ENCODE data around the gene MAN2B2. TPM values are rescaled to one million over a fixed set of nuclear protein-coding genes. Genes with fewer than 3 reads are reported as not detected.

MAN2B2 gene
- total and polyA plus RNA-seq, 2 of the 4 experiments (the other 2 are of a cell fraction): 13.4 to 34.1 TPM

- no peak overlapping the region for H4K5ac ChIP-seq (ENCODE audit: low read depth, low read length)
- no peak overlapping the region for H2AFZ ChIP-seq (replicated peaks; ENCODE audit: low read length, poor library complexity)
- H3K9ac ChIP-seq (ENCODE audit: low read depth, low read length): no peak overlapping the region
- H4K91ac ChIP-seq (ENCODE audit: insufficient read depth, low read depth, low read length): no peak overlapping the region
- no peak overlapping the region for H3K4me2 ChIP-seq (ENCODE audit: low read depth, low read length)
- no peak overlapping the region for H3K23ac ChIP-seq (ENCODE audit: low read depth, low read length)
- WGBS, 2 experiments (ENCODE audit: extremely low coverage in 2 of 2, insufficient read length in 1 of 2): 100% methylated on average over 1 of the region's 3 CpGs; no CpG with 5 or more reads in 1 of the 2 experiments
- no peaks in the 10 kb centered on the region for H3K4me1 ChIP-seq (ENCODE audit: control insufficient read depth, insufficient read depth, low read length)
- dilution Hi-C loops (cut with HindIII; ENCODE audit: low sequenced_read_pairs, unreplicated experiment) (no loop called here), intact Hi-C loops (cut with micrococcal nuclease) (no loop called here), in situ Hi-C loops (cut with MboI; ENCODE audit: low sequenced_read_pairs) (no loop called here)
- DNase-seq (no peak), ATAC-seq (ENCODE audit: low read depth) (no peak)
- H3K4me3 ChIP-seq (ENCODE audit: insufficient read depth, low read depth, low read length): no peak overlapping the region
- H3K56ac ChIP-seq (ENCODE audit: extremely low read depth, insufficient read depth, low read length): no peak overlapping the region
- no peak overlapping the region for H2BK20ac ChIP-seq (ENCODE audit: low read depth, low read length)
- no peak overlapping the region for H3K27ac ChIP-seq (ENCODE audit: insufficient read depth, low read length)
- POLR2A ChIA-PET (ENCODE audit: unreplicated experiment): no interaction called here
- no peak overlapping the region for H3K18ac ChIP-seq (ENCODE audit: low read depth, low read length)
- no peaks in the 10 kb centered on the region for H3K9me1 ChIP-seq (ENCODE audit: insufficient read depth, low read length)
- H3K27me3 ChIP-seq (ENCODE audit: control insufficient read depth, insufficient read depth, low read length): no peaks in the 10 kb centered on the region
- CTCF ChIA-PET: no interaction called here
- H3K79me1 ChIP-seq (ENCODE audit: low read depth in 1 of 2, low read length in 2 of 2): no peaks in the 10 kb centered on the region
- H2BK5ac ChIP-seq (ENCODE audit: low read depth, low read length, poor library complexity, severe bottlenecking): no peak overlapping the region
- no peaks in the 10 kb centered on the region for H4K20me1 ChIP-seq (ENCODE audit: insufficient read depth, low read length)
- no peaks in the 10 kb centered on the region for H3K36me3 ChIP-seq (ENCODE audit: control insufficient read depth, insufficient read depth, low read length)
- no peak overlapping the region for H2AK9ac ChIP-seq (replicated peaks; ENCODE audit: low read depth, low read length, poor library complexity)
- no peak overlapping the region for H2AK5ac ChIP-seq (ENCODE audit: low read depth, low read length)
- no peak overlapping the region for H2BK120ac ChIP-seq (ENCODE audit: low read depth, low read length)
- H4K8ac ChIP-seq (ENCODE audit: low read depth in 2 of 2, low read length in 2 of 2): no peak overlapping the region
- TF ChIP-seq CEBPB (IDR thresholded peaks at IDR 0.05; ENCODE audit: low read depth, low read length) (no peak), CHD1 (IDR thresholded peaks at IDR 0.05; ENCODE audit: low read depth, low read length) (no peak), BHLHE40 (IDR thresholded peaks at IDR 0.05; ENCODE audit: low read depth, low read length) (no peak), RFX5 (IDR thresholded peaks at IDR 0.05; ENCODE audit: low read depth, low read length) (no peak), USF2 (IDR thresholded peaks at IDR 0.05; ENCODE audit: low read depth, low read length) (no peak), RCOR1 (IDR thresholded peaks at IDR 0.05; ENCODE audit: insufficient replicate concordance, low read length) (no peak), POLR2A (IDR thresholded peaks at IDR 0.05; ENCODE audit: low read depth, low read length) (no peak), NFE2L2 (IDR thresholded peaks at IDR 0.05; ENCODE audit: low read depth, low read length) (no peak), MAFK (IDR thresholded peaks at IDR 0.05; ENCODE audit: low read depth, low read length) (no peak), CTCF (conservative IDR thresholded peaks at IDR 0.05; ENCODE audit: low read depth, low read length) (no peak)
- no peaks in the 10 kb centered on the region for H3K9me3 ChIP-seq (ENCODE audit: control insufficient read depth, insufficient read depth, low read length)
- H2BK15ac ChIP-seq (ENCODE audit: low read depth, low read length): no peak overlapping the region
- H3K14ac ChIP-seq (replicated peaks; ENCODE audit: low read depth, low read length): no peak overlapping the region
- no peak overlapping the region for H3K4ac ChIP-seq (ENCODE audit: low read depth, low read length)
- no TSS peak for BruUV-seq (replicated peaks)
Measured at GRCh38 chr4:6627832-6628231, 52.8 kb downstream of the MAN2B2 start.

All from IMR-90 (cell line).